BE2C (cell line): Measurements from ENCODE around the gene NOL4L.

Experiments
- DNase-seq: peaks from one replicate; pipeline ENCODE4 v3.0.0-alpha.2; 2020
- H3K27me3 ChIP-seq: fragments of 250-450 bp; sonication (Bioruptor Pico); 2 replicates; pipeline ENCODE4 v1.5.1; 2020; ENCODE audit warnings: mild to moderate bottlenecking
- H3K36me3 ChIP-seq: fragments of 250-450 bp; sonication (Bioruptor Pico); 2 replicates; pipeline ENCODE4 v1.5.1; 2020; ENCODE audit warnings: mild to moderate bottlenecking
- H3K4me1 ChIP-seq: fragments of 250-450 bp; sonication (Bioruptor Pico); 2 replicates; pipeline ENCODE4 v1.5.1; 2020
- H3K4me3 ChIP-seq: 2 replicates; pipeline ENCODE4 v1.5.1; 2011; ENCODE audit warnings: low read depth, low read length
- H3K9me3 ChIP-seq: fragments of 250-450 bp; sonication (Bioruptor Pico); 2 replicates; pipeline ENCODE4 v1.5.1; 2020
- CTCF ChIP-seq: IDR thresholded peaks from 2 replicates; pipeline ENCODE4 v1.5.1; 2012; ENCODE audit warnings: mild to moderate bottlenecking, low read depth, low read length

Gene NOL4L

DNA sequence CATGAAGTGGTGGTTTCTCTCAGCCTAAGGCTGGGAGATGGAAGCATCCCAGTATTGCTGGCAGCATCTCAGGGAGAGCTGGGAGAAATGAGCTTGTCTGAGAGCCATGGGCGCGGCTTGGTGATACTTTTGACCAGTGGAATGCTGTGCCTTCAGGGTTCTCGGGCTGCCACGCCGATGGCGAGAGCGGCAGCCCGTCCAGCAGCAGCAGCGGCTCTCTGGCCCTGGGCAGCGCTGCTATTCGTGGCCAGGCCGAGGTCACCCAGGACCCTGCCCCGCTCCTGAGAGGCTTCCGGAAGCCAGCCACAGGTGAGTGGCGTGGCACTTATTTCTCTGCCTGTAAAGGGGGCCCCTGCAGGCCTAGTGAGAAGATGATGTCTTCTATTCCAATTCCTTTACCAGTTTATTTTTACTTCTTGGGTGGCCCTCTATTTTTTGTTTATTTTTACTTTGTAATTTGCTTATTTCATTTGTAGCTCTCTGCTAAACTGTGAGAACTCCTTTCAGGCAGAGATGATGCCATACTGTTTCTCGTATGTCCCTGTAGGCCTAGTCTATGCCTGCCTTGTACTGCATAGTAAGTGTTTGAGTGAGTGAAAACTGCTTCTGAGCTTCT lies 155.3 kb downstream of the NOL4L start:
- no peak for TF ChIP-seq CTCF
- H3K4me3 ChIP-seq, result no peak overlapping the region
- no peaks in the 10 kb centered on the region; the same call in 1 of the 2 replicates for H3K9me3 ChIP-seq
- DNase-seq, result no peak
- H3K27me3 ChIP-seq, result no peaks in the 10 kb centered on the region
- peaks cover 72% of the 10 kb centered on the region for H3K36me3 ChIP-seq
- H3K4me1 ChIP-seq, result no peaks in the 10 kb centered on the region

DNA sequence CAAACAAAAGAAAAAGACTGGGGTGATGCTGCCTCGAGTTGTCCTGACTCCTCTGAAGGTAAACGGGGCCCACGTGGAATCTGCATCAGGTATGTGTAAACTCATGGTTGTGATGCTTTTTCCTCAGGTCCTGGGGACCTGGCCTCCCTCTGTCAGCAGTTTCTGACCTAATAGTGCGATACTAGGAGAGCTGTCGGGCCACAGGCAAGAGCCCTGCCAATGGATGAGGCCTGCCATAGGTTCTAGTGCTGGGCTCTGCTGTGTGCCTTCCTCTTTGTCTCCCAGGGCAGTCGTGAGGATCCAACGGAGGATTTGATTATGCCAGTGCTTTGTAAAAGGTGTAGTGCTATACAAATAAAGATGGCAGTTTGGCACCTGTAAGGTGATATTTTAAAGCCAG lies 155.8 kb downstream of the NOL4L start:
- Histone ChIP-seq H3K4me3 (no peak overlapping the region), H3K27me3 (no peaks in the 10 kb centered on the region), H3K4me1 (no peaks in the 10 kb centered on the region), H3K9me3 (no peaks in the 10 kb centered on the region; the same call in 1 of the 2 replicates), H3K36me3 (peaks cover 67% of the 10 kb centered on the region)
- no peak for TF ChIP-seq CTCF
- no peak for DNase-seq

DNA sequence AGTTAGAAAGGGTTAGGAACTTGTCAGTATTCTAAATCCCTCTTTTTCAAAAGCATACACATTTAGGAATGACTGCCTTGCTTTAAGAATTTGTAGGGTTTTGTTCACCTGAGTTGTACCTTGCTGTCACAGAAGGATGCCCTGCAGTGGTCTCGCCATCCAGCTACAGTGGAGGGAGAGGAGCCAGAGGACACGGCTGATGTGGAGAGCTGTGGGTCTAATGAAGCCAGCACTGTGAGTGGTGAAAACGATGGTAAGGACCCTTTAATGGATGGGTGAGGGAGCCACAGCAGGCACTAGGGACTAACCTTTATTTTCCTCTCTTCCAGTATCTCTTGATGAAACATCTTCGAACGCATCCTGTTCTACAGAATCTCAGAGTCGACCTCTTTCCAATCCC lies 157.1 kb downstream of the NOL4L start:
- H3K27me3 ChIP-seq, result no peaks in the 10 kb centered on the region
- no peaks in the 10 kb centered on the region for H3K4me1 ChIP-seq
- no peaks in the 10 kb centered on the region; the same call in 1 of the 2 replicates for H3K9me3 ChIP-seq
- peaks cover 54% of the 10 kb centered on the region for H3K36me3 ChIP-seq
- no peak for DNase-seq
- H3K4me3 ChIP-seq, result no peak overlapping the region
- no peak for TF ChIP-seq CTCF

DNA sequence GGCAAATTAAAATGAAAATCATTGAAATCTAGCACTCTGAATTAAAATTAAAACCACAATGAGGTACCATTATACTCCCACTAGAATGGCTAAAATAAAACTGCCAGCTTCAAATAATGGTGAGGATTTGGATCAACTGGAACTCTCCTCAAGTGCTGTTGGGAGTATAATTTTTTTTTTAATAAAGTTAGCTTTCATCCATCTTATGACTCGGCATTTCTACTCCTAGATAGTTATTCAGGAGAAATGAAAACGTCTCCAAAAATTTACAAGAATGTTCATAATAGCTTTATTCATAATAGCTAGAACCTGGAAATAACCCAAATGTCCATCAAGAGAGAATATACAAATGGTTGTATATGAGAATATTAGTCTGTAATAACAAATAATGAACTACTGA lies 163.8 kb downstream of the NOL4L start:
- Histone ChIP-seq H3K9me3 (no peaks in the 10 kb centered on the region), H3K36me3 (no peaks in the 10 kb centered on the region), H3K27me3 (no peaks in the 10 kb centered on the region), H3K4me3 (no peak overlapping the region), H3K4me1 (no peaks in the 10 kb centered on the region)
- TF ChIP-seq CTCF, result no peak
- no peak for DNase-seq

DNA sequence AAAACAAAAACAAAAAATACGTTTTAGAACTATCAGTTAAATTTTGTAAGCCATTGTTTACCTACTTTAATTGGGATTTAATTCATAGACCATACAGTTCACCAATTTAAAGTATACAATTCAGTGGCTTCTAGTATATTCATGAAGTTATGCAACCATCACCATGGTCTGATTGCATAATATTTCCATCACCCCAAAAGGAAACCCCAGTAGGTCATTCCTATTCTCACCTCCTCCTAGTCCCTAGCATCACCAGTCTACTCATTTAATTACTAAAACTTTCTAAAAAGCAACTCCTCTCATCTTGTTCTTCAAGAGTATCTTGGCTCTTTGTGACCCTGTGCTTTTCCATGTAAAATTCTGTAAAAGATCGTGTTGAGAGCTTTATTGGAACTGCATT lies 166.8 kb downstream of the NOL4L start:
- no peak overlapping the region for H3K4me3 ChIP-seq
- no peak for DNase-seq
- H3K4me1 ChIP-seq, result no peaks in the 10 kb centered on the region
- no peaks in the 10 kb centered on the region; the same call in none of the 2 replicates for H3K36me3 ChIP-seq
- no peaks in the 10 kb centered on the region for H3K27me3 ChIP-seq
- no peak for TF ChIP-seq CTCF
- H3K9me3 ChIP-seq, result no peaks in the 10 kb centered on the region

DNA sequence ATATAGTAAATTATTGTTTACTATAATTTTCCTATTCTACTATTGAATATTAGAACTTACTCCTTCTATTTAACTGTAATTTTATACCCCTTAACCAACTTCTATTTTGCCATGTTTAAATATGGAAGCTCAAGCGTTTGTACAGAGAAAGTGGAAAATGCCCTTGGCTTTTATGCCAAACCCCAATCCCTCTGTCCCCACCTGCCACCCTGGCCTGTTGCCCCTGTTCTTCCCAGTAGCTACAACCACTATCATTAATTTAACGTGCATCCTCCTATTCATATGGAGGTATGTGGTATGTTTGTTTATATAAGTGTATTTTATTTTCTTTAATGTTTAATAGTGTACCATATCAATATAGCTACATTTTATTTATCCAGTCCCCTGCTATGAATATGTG lies 168.9 kb downstream of the NOL4L start:
- no peaks in the 10 kb centered on the region for H3K9me3 ChIP-seq
- no peaks in the 10 kb centered on the region for H3K27me3 ChIP-seq
- DNase-seq, result no peak
- H3K4me3 ChIP-seq, result no peak overlapping the region
- no peaks in the 10 kb centered on the region for H3K4me1 ChIP-seq
- H3K36me3 ChIP-seq, result no peaks in the 10 kb centered on the region; the same call in none of the 2 replicates
- no peak for TF ChIP-seq CTCF
